Measurements from ENCODE around the gene CD83. TPM values are rescaled to one million over a fixed set of nuclear protein-coding genes. Genes with fewer than 3 reads are reported as not detected.
A peak's percentile ranks its signal among the peaks of the same experiment; 100 is the strongest.

The CD83 gene
- total and polyA plus RNA-seq, 2 of the 4 experiments (the other 2 are of a cell fraction) = 2.0 to 2.5 TPM

DNA sequence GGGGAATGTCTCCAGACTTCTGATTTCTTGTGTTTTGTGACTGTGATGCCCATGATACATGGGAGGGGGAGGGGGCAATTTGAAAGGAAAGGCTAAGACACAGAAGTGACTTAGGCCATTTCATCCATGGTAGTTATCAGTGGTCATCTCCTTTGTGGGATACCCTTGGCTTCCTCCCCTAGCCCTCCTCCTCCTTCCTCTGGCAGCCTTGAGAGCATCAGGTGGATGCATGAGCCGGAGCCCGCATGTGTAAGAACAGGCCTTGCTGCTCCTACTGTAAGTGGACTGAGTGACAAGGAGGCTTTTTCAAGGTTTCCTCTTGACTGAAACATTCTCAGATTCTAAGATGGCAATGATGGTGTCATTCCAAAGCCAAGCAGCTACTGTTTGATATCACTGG is 874 bp downstream of the CD83 start:
- no peak for ATAC-seq (ENCODE audit: low read depth)
- dilution Hi-C loops (cut with HindIII; ENCODE audit: low sequenced_read_pairs, unreplicated experiment) = no loop called here

More for the DNA sequence above, 874 bp downstream of the CD83 start:
- Histone ChIP-seq H2AK9ac (replicated peaks; ENCODE audit: low read depth, low read length, poor library complexity) (peak overlapping the region; percentile 94), H4K8ac (ENCODE audit: low read depth in 2 of 2, low read length in 2 of 2) (no peak overlapping the region), H4K20me1 (ENCODE audit: insufficient read depth, low read length) (no peaks in the 10 kb centered on the region), H3K79me1 (ENCODE audit: low read depth in 1 of 2, low read length in 2 of 2) (no peaks in the 10 kb centered on the region), H3K4me3 (ENCODE audit: insufficient read depth, low read depth, low read length) (no peak overlapping the region), H4K5ac (ENCODE audit: low read depth, low read length) (no peak overlapping the region), H3K4me2 (ENCODE audit: low read depth, low read length) (no peak overlapping the region; the same call in 1 of the 2 replicates), H3K14ac (replicated peaks; ENCODE audit: low read depth, low read length) (no peak overlapping the region), H2AFZ (replicated peaks; ENCODE audit: low read length, poor library complexity) (peak overlapping the region; percentile 99), H2BK15ac (ENCODE audit: low read depth, low read length) (no peak overlapping the region), H3K9me1 (ENCODE audit: insufficient read depth, low read length) (no peaks in the 10 kb centered on the region), H4K91ac (ENCODE audit: insufficient read depth, low read depth, low read length) (no peak overlapping the region), H3K4ac (ENCODE audit: low read depth, low read length) (no peak overlapping the region), H3K27me3 (ENCODE audit: control insufficient read depth, insufficient read depth, low read length) (0 out of 2 replicates have a peak, but pooled peaks cover 1% of the 10 kb centered on the region), H2BK120ac (ENCODE audit: low read depth, low read length) (no peak overlapping the region), H2AK5ac (ENCODE audit: low read depth, low read length) (0 out of 2 replicates have a peak overlapping the region, but pooled peaks have one; percentile 26), H3K4me1 (ENCODE audit: control insufficient read depth, insufficient read depth, low read length) (no peaks in the 10 kb centered on the region), H3K36me3 (ENCODE audit: control insufficient read depth, insufficient read depth, low read length) (no peaks in the 10 kb centered on the region), H2BK20ac (ENCODE audit: low read depth, low read length) (no peak overlapping the region), H3K9ac (ENCODE audit: low read depth, low read length) (no peak overlapping the region), H3K56ac (ENCODE audit: extremely low read depth, insufficient read depth, low read length) (no peak overlapping the region), H2BK5ac (ENCODE audit: low read depth, low read length, poor library complexity, severe bottlenecking) (no peak overlapping the region), H3K9me3 (ENCODE audit: control insufficient read depth, insufficient read depth, low read length) (no peaks in the 10 kb centered on the region), H3K18ac (ENCODE audit: low read depth, low read length) (no peak overlapping the region), H3K27ac (ENCODE audit: insufficient read depth, low read length) (no peak overlapping the region), H3K23ac (ENCODE audit: low read depth, low read length) (no peak overlapping the region)
- WGBS, 2 experiments (ENCODE audit: extremely low coverage in 2 of 2, insufficient read length in 1 of 2) = no CpG with 5 or more reads among the region's 2 CpGs
- intact Hi-C loops (cut with micrococcal nuclease) = no loop called here
- BruUV-seq (replicated peaks) = no TSS peak
- DNase-seq = no peak
- ChIA-PET CTCF (no interaction called here), POLR2A (ENCODE audit: unreplicated experiment) (no interaction called here)
- in situ Hi-C loops (cut with MboI; ENCODE audit: low sequenced_read_pairs) = no loop called here
- TF ChIP-seq NFE2L2 (IDR thresholded peaks at IDR 0.05; ENCODE audit: low read depth, low read length) (no peak), MAZ (IDR thresholded peaks at IDR 0.05; ENCODE audit: borderline replicate concordance, low read depth, low read length) (no peak), RAD21 (IDR thresholded peaks at IDR 0.05; ENCODE audit: low read length) (no peak), BHLHE40 (IDR thresholded peaks at IDR 0.05; ENCODE audit: low read depth, low read length) (no peak), MAFK (IDR thresholded peaks at IDR 0.05; ENCODE audit: low read depth, low read length) (no peak)
- TF ChIP-seq, protein P1, sequence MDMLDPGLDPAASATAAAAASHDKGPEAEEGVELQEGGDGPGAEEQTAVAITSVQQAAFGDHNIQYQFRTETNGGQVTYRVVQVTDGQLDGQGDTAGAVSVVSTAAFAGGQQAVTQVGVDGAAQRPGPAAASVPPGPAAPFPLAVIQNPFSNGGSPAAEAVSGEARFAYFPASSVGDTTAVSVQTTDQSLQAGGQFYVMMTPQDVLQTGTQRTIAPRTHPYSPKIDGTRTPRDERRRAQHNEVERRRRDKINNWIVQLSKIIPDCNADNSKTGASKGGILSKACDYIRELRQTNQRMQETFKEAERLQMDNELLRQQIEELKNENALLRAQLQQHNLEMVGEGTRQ (IDR thresholded peaks at IDR 0.05; ENCODE audit: low read depth, low read length) = no peak

Measured in IMR-90 (cell line).